Stimulated activated CD8-positive, alpha-beta memory T cell treated with anti-CD3 and anti-CD28 coated beads, Interleukin-12 subunit alpha, Interleukin-12 subunit beta, amount 100 ng/mL, for 1 hour (primary cell): ENCODE measurements around the gene FIS1.
"Not testable (repeated sequence)": the region's sequence is repeated elsewhere in the genome, so short reads cannot be mapped to it uniquely, and the experiment has no call there.

Experiments
- DNase-seq: peaks from one replicate; pipeline ENCODE4 v3.0.0-alpha.2; 2020; ENCODE audit warnings: low read depth

Gene FIS1

DNA sequence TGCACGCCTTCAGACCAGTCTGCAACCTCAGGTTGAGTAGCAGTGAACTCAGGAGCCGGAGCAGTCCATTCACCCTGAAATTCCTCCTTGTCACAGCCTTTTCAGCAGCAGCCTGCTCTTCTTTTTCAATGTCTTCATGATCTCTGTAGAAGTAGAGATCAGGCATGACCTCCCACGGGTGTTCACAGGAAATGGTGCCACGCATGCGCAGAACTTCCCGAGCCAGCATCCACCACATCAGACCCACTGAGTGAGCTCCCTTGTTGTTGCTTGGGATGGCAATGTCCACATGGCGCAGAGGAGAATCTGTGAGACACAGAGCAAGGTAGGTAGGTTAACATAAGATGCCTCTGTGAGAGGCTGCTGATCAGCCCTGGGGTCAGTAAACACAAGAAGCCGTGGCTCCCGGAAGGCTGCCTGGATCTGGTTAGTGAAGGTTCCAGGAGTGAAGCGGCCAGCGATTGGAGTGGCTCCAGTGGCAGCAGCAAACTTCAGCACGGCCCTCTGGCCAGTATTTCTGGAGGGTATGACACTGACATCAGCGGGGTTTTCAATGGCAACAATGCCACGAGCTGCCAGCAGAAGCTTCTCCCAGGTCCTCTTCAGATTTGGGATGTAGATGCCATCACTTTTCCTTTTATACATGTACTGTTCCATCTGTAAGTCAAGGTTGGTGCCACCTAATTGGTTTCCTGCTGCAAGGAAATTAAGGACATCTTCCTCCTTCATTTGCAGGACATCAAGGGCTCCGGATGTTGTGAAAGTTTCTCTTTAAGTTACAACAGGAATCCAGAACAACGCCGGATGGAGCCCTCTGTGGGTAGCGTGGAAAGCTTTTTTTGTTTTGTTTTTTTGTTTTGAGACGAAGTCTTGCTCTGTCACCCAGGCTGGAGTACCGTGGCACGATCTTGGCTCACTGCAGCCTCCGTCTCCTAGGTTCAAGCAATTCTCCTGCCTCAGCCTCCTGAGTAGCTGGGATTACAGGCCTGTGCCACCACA lies 40.8 kb downstream of the FIS1 start:
- DNase-seq: not testable (repeated sequence)

- no peak for DNase-seq
Observed at GRCh38 chr7:101202603-101202918, 42.3 kb downstream of the FIS1 start.

GRCh38 chr7:101201695-101202602 lies 42.9 kb downstream of the FIS1 start:
- no peak for DNase-seq

DNA sequence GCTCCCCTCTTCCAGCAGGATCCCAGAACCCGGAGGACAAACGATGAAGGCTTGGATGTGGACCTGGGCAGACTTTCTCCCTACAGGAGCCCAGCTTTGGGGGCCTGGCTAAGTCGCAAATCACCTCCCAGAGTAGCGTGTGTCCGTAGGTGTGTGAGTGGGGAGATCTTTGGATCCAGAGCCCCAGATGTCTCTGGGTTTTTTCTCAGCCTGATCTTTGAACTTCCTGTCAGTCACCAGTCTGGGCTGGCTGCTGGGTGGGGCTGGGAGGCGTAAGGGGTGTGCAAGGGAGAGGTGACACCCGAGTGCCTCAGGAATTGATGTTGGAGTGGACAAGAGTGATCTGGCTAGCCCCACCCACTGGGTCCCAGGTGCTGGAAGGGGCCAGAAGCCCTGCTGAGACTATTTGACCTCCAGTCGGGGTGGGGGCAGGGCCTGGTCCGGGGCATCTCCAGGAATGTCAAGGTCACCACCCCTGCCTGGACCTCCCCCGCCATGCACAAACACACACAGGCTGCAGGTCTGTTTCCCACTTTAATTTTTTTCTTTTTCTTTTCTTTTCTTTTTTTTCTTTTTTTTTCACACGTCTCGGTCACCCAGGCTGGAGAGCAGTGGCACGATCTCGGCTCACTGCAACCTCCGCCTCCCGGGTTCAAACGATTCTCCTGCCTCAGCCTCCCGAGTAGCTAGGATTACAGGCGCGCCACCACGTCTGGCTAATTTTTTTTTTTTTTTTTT lies 43.9 kb downstream of the FIS1 start, which contains the start of gene MOGAT3:
MOGAT3 (minus strand) TSS at position 175 of the 738 bp plus-strand sequence. CDS start 182 bp downstream, outside the sequence.
- no peak for DNase-seq

- no peak for DNase-seq
Observed at GRCh38 chr7:101200504-101200861, 44.4 kb downstream of the FIS1 start.

DNA sequence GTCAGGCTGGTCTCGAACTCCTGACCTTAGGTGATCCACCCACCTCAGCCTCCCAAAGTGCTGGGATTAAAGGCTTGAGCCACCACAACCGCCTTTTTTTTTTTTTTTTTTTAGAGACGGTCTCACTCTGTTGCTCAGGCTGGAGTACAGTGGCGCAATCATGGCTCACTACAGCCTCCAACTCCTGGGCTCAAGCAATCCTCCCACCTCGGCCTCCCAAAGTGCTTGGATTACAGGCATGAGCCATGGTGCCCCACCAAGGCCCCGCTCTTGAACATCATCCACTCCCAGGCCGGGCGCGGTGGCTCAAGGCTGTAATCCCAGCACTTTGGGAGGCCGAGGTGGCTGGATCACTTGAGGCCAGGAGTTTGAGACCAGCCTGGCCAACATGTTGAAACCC lies 45.4 kb downstream of the FIS1 start:
- DNase-seq: not testable (repeated sequence)

DNA sequence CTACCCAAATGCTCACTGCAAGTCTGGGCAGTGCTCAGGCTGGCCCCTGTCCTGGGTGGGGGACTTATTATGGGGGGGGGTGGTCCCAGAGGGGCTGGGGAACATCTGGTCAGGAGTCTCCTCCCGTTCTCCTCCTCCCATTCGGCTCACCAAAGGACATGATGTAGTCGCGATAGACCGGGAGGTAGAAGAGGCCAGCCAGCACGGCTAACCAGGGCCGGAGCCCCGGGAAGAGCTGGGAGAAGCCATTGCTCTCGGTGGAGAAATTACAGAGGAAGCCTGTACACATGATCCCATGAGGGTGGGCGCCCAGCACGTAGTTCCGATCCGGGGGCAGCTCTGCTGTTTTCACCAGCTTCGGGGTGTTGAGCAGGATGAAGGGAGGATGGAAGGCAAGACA lies 46.4 kb downstream of the FIS1 start:
- DNase-seq: no peak

GRCh38 chr7:101197991-101198390 lies 46.9 kb downstream of the FIS1 start:
- no peak for DNase-seq

DNA sequence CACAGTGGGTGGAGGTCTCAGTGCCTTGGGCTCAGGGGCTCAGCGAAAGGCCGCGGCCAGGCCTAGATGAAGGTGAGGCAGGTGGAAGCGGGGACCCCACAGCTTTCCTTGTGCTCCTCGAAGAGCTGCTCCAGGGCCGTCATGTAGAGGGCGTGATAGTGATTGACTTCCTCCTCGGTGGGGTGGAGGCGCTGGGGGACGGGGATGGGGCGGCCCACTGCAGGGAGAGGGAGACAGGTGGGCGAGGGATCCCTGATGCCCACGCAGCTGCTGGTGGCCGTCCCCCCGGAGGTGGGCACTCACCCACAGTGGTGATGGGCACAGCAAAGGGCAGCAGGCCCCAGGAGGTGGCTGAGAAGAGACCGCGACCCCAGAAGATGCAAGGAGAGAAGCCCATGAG lies 49.0 kb downstream of the FIS1 start:
- no peak for DNase-seq
